ENCODE measurements around the gene APC2.
"Not testable (repeated sequence)": the region's sequence is repeated elsewhere in the genome, so short reads cannot be mapped to it uniquely, and the experiment has no call there.

The APC2 gene

DNA sequence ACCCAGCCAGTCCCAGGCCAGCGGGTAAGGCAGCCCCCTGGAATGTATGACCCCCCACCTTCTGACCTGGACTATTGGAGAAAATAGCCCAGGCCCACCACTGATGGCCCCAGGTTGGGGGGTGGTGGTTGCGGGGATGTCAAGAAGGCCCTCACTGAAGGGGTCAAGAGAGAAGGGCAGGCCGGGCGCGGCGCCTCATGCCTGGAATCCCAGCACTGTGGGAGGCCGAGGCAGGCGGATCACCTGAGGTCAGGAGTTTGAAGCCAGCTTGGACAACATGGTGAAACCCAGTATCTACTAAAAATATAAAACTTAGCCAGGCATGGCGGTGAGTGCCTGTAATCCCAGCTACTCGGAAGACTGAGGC lies 64.4 kb downstream of the APC2 start:
- DNase-seq = no peak

DNA sequence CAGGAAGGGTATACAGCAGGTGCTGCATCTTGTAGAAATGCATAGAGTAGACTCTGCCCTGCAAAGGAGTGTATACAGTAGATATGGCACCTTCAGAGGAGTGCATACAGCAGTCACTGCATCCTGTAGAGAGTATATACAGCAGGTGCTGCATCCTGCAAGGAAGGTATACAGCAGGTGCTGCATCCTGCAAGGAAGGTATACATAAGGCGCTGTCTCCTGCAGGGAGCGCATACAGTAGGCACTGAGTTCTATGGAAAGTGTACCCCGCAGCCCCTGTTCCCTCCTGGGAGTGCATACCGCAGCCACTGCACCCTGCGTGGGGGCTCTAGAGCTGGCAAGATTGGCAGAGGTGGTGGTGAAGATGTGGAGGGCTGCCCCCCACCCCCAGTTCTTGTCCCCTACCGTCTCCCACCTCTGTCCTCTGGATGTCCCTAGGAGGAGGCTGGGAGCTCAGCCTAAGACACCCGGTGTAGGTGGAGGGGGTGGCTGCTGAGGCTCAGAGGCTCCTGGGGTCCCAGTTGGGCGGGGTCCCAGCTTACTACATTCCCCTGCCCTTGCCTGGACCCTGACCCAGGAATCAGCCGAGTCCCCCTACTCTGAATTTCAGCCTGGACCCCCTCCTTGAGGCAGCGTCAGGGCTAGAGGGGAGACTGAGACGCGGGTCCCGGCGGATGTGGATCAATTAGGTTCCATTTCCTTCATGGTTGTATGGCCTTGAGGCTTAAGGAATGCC lies 65.2 kb downstream of the APC2 start:
- no peak for DNase-seq

DNA sequence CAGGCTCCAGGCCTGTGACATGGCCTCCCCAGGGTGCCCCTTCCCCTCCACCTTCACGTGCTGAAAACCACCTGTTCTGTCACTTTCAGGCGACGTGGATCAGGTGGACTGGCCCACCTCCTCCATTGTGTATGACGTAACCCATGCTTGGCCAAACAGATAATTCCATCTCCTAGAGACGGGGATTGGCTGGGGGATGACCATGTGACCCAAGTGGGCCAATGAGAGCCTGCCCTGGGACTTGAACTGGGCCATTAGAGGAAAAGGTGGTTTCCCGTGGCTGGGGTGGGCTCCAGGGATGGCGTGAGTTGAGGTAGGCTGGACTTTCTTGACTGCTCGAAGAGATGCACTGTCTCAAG lies 66.5 kb downstream of the APC2 start:
- DNase-seq = no peak

DNA sequence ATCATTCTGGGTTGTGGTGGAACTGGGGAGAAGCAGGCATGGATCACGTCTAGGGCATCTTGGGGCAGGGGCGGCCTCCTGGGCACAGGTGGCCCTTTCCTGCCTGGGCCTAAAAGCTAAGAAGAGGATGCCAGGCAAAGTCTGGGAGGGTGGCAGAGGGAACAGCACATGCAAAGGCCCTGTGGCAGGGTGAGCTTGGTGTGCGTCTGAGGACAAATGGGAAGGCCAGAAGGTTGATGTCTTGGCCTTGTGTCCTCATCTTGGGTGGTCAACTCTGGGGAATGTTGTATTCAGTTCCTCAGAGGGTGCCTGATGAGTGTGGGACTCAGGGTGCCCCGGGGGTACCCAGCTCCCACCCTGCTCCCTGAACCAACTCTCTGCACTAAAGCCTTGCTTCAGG lies 68.5 kb downstream of the APC2 start:
- DNase-seq = no peak

DNA sequence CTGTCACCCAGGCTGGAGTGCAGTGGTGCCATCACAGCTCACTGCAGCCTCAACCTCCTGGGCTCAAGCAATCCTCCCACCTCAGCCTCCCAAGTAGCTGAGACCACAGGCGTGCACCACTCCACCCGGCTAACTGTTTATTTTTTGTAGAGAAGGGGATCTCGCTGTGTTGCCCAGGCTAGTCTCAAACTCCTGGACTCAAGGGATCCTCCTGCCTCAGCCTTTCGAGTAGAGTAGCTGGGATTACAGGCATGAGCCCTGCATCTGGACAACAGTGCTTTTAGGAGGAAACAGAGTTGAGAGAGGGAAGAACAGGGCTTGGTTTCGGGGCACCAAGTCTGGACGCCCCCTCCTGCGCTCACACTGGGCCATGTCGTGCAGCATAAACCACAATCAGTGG lies 69.9 kb downstream of the APC2 start:
- not testable (repeated sequence) for DNase-seq

DNA sequence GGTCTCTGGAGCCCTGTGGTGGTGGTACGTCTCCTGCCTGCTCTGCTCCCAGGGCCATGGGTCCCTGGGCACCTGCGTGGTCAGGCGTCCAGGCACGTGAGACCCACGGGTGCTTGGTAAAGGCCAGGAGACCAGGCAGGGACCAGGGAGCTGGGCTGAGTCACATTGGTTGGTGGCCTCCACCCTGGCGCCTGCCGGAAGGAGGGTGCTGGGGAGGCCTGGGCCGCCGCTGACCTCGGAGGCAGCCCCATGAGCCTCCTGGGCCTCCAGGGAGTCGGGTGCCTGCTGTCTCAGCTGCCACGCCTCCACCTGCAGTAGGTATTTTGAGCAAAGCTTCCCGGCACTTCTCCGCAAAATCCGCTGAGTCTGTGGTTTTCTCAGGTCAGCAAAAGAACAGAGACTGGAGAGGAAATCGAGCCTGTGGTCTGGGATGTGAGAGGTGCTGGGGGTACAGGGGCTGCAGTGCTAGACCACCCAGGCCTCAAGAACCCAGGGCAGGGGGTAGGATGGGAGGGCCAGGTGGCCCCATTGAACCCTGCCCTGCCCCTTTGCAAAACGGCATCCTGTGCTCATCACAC lies 70.4 kb downstream of the APC2 start:
- no peak for DNase-seq

DNA sequence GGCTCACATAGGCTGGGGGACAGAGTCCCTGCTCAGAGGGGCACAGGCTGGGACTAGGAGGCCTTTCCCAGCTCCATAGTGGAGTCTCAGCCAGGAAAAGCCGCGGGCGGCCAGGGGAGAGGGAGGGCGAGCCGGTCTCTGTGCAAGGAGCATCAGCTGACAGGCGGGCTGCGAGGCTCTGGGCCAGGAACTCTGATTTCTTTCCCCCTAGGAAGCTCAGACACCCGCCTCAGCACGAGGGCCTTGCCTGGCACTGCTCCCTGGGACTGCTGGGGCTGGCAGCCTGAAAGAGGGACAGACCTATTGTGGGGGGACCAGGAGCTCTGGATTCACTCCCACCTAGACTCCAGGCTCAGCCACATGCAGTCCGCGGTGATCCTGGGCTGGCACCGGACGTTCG lies 71.7 kb downstream of the APC2 start:
- no peak for DNase-seq

DNA sequence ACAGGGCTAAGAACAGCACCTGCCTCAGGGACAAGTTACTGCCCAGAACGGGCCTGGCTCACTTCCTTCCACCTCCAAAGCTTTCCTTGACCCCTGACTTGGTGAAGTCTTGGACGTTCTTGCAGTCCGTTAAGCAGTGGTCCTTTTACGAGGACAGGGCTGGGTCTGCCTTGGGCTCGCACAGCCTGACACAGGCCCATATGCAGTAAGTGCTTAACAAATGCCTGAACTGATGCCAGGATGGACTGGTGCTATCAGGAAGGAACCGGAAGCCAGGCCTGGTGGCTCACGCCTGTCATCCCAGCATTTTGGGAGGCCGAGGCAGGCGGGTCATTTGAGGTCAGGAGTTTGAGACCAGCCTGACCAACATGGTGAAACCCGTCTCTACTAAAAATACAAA lies 72.1 kb downstream of the APC2 start:
- DNase-seq = no peak

DNA sequence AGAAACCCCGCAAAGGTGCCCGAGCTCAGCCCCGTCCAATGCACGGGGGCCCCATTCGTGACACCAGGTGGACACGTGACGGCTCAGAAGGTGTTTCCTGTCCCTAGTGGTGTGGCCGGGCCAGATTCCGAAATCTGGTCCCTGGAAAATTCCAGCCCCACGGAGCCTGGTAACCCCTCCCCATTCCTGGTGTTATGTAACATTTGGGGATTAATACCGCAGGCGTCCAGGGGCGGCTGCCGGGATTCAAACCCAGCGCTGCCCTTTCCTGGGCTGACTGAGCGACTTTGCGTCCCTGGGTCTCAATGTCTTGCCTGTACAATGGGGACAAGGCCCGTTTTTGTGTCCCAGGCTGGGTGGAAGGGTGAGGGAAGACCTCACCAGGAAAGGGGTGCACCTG lies 72.9 kb downstream of the APC2 start:
- no peak for DNase-seq

Data from NCI-H1092 treated with DMSO at 0.1 percent for 48 hours (cell line).